PC-3 (cell line): ENCODE data around the gene ADAMTSL3. TPM values are rescaled to one million over a fixed set of nuclear protein-coding genes. Genes with fewer than 3 reads are reported as not detected.

Experiments
- ATAC-seq: fragments of 200-7000 bp; cut with Tn5 transposase; 2 replicates; pipeline ENCODE4 v1.9.1; 2020; ENCODE audit warnings: mild to moderate bottlenecking, moderate library complexity
- BruUV-seq: library from RNA; stranded (reverse); fragments of 400-500 nt; replicated peaks from 2 replicates; lab custom pipeline; 2021; lab: Mats Ljungman, UMichigan
- CTCF ChIA-PET: fragments of 300-600 bp; sonication (Branson Sonifier 250); formaldehyde crosslinking; loops from one replicate; lab custom pipeline; 2022; ENCODE audit warnings: antibody characterized with exemption; lab: Charles Lee
- POLR2A ChIA-PET: fragments of 300-600 bp; sonication (Branson Sonifier 250); formaldehyde crosslinking; loops from one replicate; lab custom pipeline; 2022; ENCODE audit warnings: antibody characterized with exemption; ENCODE audit not compliant: unreplicated experiment; lab: Charles Lee
- DNase-seq: peaks from one replicate; pipeline ENCODE4 v3.0.0-alpha.2; 2015
- H2AFZ ChIP-seq: fragments of 300-600 bp; sonication (generic); 2 replicates; pipeline ENCODE4 v1.6.0; 2016; ENCODE audit warnings: antibody characterized with exemption, low read length
- H3F3A ChIP-seq: fragments of 300-600 bp; sonication (generic); one replicate; pipeline ENCODE4 v1.6.0; 2017; ENCODE audit warnings: antibody characterized with exemption, low read length, control low read depth, mild to moderate bottlenecking; ENCODE audit not compliant: unreplicated experiment
- H3K27ac ChIP-seq: fragments of 300-600 bp; sonication (generic); 2 replicates; pipeline ENCODE4 v1.5.1; 2016; ENCODE audit warnings: mild to moderate bottlenecking, low read length
- H3K27me3 ChIP-seq: fragments of 300-600 bp; sonication (generic); 2 replicates; pipeline ENCODE4 v1.6.1; 2016; ENCODE audit warnings: low read length, mixed read lengths
- H3K36me3 ChIP-seq: fragments of 300-600 bp; sonication (generic); 2 replicates; pipeline ENCODE4 v1.6.1; 2016; ENCODE audit warnings: low read depth, mixed run types, low read length, mixed read lengths
- H3K4me1 ChIP-seq: fragments of 300-600 bp; sonication (generic); 2 replicates; pipeline ENCODE4 v1.5.1; 2016; ENCODE audit warnings: low read length; ENCODE audit not compliant: insufficient read depth
- H3K4me2 ChIP-seq: fragments of 300-600 bp; sonication (generic); 2 replicates; pipeline ENCODE4 v1.6.0; 2016; ENCODE audit warnings: low read length
- H3K4me3 ChIP-seq: fragments of 300-600 bp; sonication (generic); 2 replicates; pipeline ENCODE4 v1.5.1; 2016; ENCODE audit warnings: mild to moderate bottlenecking, low read length, mixed read lengths
- H3K79me2 ChIP-seq: fragments of 300-600 bp; sonication (generic); 2 replicates; pipeline ENCODE4 v1.6.1; 2017; ENCODE audit warnings: low read length, mixed read lengths
- H3K9ac ChIP-seq: fragments of 300-600 bp; sonication (generic); 2 replicates; pipeline ENCODE4 v1.6.0; 2016; ENCODE audit warnings: mild to moderate bottlenecking, low read length
- H3K9me2 ChIP-seq: fragments of 300-600 bp; sonication (generic); replicated peaks from 2 replicates; pipeline ENCODE4 v1.6.1; 2016; ENCODE audit warnings: mixed run types, low read length, mixed read lengths
- H3K9me3 ChIP-seq: fragments of 300-600 bp; sonication (generic); 2 replicates; pipeline ENCODE4 v1.6.1; 2016; ENCODE audit warnings: low read length, mixed read lengths
- H4K20me1 ChIP-seq: fragments of 300-600 bp; sonication (generic); 2 replicates; pipeline ENCODE4 v1.6.1; 2016; ENCODE audit warnings: low read length, mixed read lengths
- CTCF ChIP-seq: fragments of 300-600 bp; sonication (generic); conservative IDR thresholded peaks from 2 replicates; pipeline ENCODE4 v1.5.1; 2017; ENCODE audit warnings: antibody characterized with exemption, low read depth, mild to moderate bottlenecking, low read length
- EZH2 ChIP-seq: fragments of 300-600 bp; sonication (generic); IDR thresholded peaks from one replicate; pipeline ENCODE4 v1.6.1; 2017; ENCODE audit warnings: antibody characterized with exemption, mild to moderate bottlenecking, low read length; ENCODE audit not compliant: unreplicated experiment
- EZH2phosphoT487 ChIP-seq: fragments of 300-600 bp; sonication (generic); IDR thresholded peaks from 2 replicates; pipeline ENCODE4 v1.6.1; 2018; ENCODE audit warnings: mild to moderate bottlenecking, antibody characterized with exemption, low read length, borderline replicate concordance
- intact Hi-C: fragments of 100-400 bp; cut with micrococcal nuclease; formaldehyde crosslinking; loops from 2 replicates; pipeline ENCODE4 v1.9.0; 2023
- total RNA-seq: library from RNA; depleted of rRNA; stranded (reverse); fragments of >200 nt; gene quantifications from 2 replicates; pipeline ENCODE4 v1.2.3, GENCODE V29; 2014

The ADAMTSL3 gene
- total RNA-seq, 1 experiment from 2014 or later: 7.9 TPM

- Histone ChIP-seq H3F3A (no peaks in the 10 kb centered on the region), H3K4me3 (no peak overlapping the region), H3K27me3 (no peaks in the 10 kb centered on the region), H3K4me2 (no peak overlapping the region), H2AFZ (no peak overlapping the region), H3K9ac (no peak overlapping the region), H3K27ac (no peak overlapping the region), H3K36me3 (peaks cover 6% of the 10 kb centered on the region), H3K4me1 (peaks cover 18% of the 10 kb centered on the region), H4K20me1 (no peaks in the 10 kb centered on the region), H3K79me2 (peaks cover 10% of the 10 kb centered on the region), H3K9me2 (no peaks in the 10 kb centered on the region), H3K9me3 (no peaks in the 10 kb centered on the region)
- POLR2A ChIA-PET: no interaction called here
- intact Hi-C loops: loop anchor here (10.0 kb wide), 2 partner anchors 175 to 375 kb away; no protein-coding TSS in a partner anchor
- CTCF ChIA-PET: no interaction called here
- no peak for ATAC-seq
- no TSS peak for BruUV-seq
- TF ChIP-seq EZH2phosphoT487 (no peak), CTCF (no peak), EZH2 (no peak)
- no peak for DNase-seq
Measured at GRCh38 chr15:83659417-83659812, 5.5 kb downstream of the ADAMTSL3 start.

- DNase-seq: no peak
- no peak for ATAC-seq
- TF ChIP-seq EZH2phosphoT487: no peak
- TF ChIP-seq CTCF: no peak
- no peak for TF ChIP-seq EZH2
- Histone ChIP-seq H3K36me3 (no peaks in the 10 kb centered on the region), H3K4me2 (no peak overlapping the region), H3K9me3 (no peaks in the 10 kb centered on the region), H3K79me2 (no peaks in the 10 kb centered on the region), H3K27me3 (no peaks in the 10 kb centered on the region), H3K27ac (no peak overlapping the region), H3K9ac (no peak overlapping the region), H4K20me1 (no peaks in the 10 kb centered on the region), H2AFZ (no peak overlapping the region), H3K4me1 (no peaks in the 10 kb centered on the region), H3K9me2 (no peaks in the 10 kb centered on the region), H3K4me3 (no peak overlapping the region), H3F3A (no peaks in the 10 kb centered on the region)
- no TSS peak for BruUV-seq
- ChIA-PET POLR2A (no interaction called here), CTCF (no interaction called here)
- intact Hi-C loops: no loop called here
Measured at GRCh38 chr15:83665480-83665879, 11.6 kb downstream of the ADAMTSL3 start.

- Histone ChIP-seq H2AFZ (no peak overlapping the region), H3K9me2 (no peaks in the 10 kb centered on the region), H3K79me2 (no peaks in the 10 kb centered on the region), H3K4me3 (no peak overlapping the region), H3K4me2 (no peak overlapping the region), H3K27me3 (no peaks in the 10 kb centered on the region), H3K9ac (no peak overlapping the region), H3K36me3 (peaks cover 5% of the 10 kb centered on the region), H3K9me3 (0 out of 2 replicates have a peak, but pooled peaks cover 5% of the 10 kb centered on the region), H3K27ac (no peak overlapping the region), H4K20me1 (no peaks in the 10 kb centered on the region), H3F3A (no peaks in the 10 kb centered on the region), H3K4me1 (no peaks in the 10 kb centered on the region)
- no peak for TF ChIP-seq EZH2phosphoT487
- no peak for TF ChIP-seq EZH2
- TF ChIP-seq CTCF: no peak
- CTCF ChIA-PET: no interaction called here
- POLR2A ChIA-PET: no interaction called here
- ATAC-seq (no peak), DNase-seq (no peak)
- BruUV-seq: no TSS peak
- intact Hi-C loops: no loop called here
Measured at GRCh38 chr15:83670672-83671229, 16.8 kb downstream of the ADAMTSL3 start.
